H7 (cell line): ENCODE data around the gene ABCC11. TPM values are rescaled to one million over a fixed set of nuclear protein-coding genes. Genes with fewer than 3 reads are reported as not detected.

ENCODE experiments used
- DNase-seq: peaks from one replicate; pipeline ENCODE4 v3.0.0; 2012
- H3K27me3 ChIP-seq: 2 replicates; pipeline ENCODE4 v1.6.0; 2011; ENCODE audit warnings: mild to moderate bottlenecking, low read length; ENCODE audit not compliant: control insufficient read depth, insufficient read depth
- H3K36me3 ChIP-seq: replicated peaks from 2 replicates; pipeline ENCODE4 v1.5.1; 2011; ENCODE audit warnings: low read length; ENCODE audit not compliant: control insufficient read depth, insufficient read depth
- H3K4me3 ChIP-seq: 2 replicates; pipeline ENCODE4 v1.5.1; 2011; ENCODE audit warnings: low read depth, mild to moderate bottlenecking, control low read depth, low read length, moderate library complexity; ENCODE audit not compliant: insufficient read depth
- total RNA-seq: library from RNA; depleted of rRNA; stranded (reverse); fragments of >200 nt; shearing (Covaris generic); gene quantifications from 2 replicates; pipeline ENCODE4 v1.2.3, GENCODE V29; 2014; rRNA removed

Gene ABCC11
- total RNA-seq, 1 experiment from 2014 or later = 0.03 TPM

- H3K27me3 ChIP-seq = no peaks in the 10 kb centered on the region
- no peak overlapping the region for H3K4me3 ChIP-seq
- no peak for DNase-seq
- no peaks in the 10 kb centered on the region for H3K36me3 ChIP-seq
Measured at GRCh38 chr16:48129926-48130325, 117.4 kb downstream of the ABCC11 start.

GRCh38 chr16:48128769-48129168 lies 118.6 kb downstream of the ABCC11 start:
- DNase-seq = no peak
- Histone ChIP-seq H3K36me3 (no peaks in the 10 kb centered on the region), H3K27me3 (no peaks in the 10 kb centered on the region), H3K4me3 (no peak overlapping the region)

- no peak for DNase-seq
- no peaks in the 10 kb centered on the region for H3K36me3 ChIP-seq
- no peaks in the 10 kb centered on the region for H3K27me3 ChIP-seq
- no peak overlapping the region for H3K4me3 ChIP-seq
Measured at GRCh38 chr16:48126801-48127644, 120.3 kb downstream of the ABCC11 start.

- no peaks in the 10 kb centered on the region for H3K27me3 ChIP-seq
- DNase-seq = no peak
- H3K4me3 ChIP-seq = no peak overlapping the region
- no peaks in the 10 kb centered on the region for H3K36me3 ChIP-seq
Measured at GRCh38 chr16:48125888-48126287, 121.5 kb downstream of the ABCC11 start.

GRCh38 chr16:48124266-48124665 lies 123.1 kb downstream of the ABCC11 start:
- H3K27me3 ChIP-seq = no peaks in the 10 kb centered on the region
- no peak overlapping the region for H3K4me3 ChIP-seq
- no peak for DNase-seq
- no peaks in the 10 kb centered on the region for H3K36me3 ChIP-seq

GRCh38 chr16:48123104-48123788 lies 124.1 kb downstream of the ABCC11 start:
- no peak overlapping the region for H3K4me3 ChIP-seq
- DNase-seq = no peak
- no peaks in the 10 kb centered on the region for H3K27me3 ChIP-seq
- H3K36me3 ChIP-seq = no peaks in the 10 kb centered on the region

- Histone ChIP-seq H3K4me3 (no peak overlapping the region), H3K27me3 (no peaks in the 10 kb centered on the region), H3K36me3 (no peaks in the 10 kb centered on the region)
- no peak for DNase-seq
Measured at GRCh38 chr16:48121276-48121675, 126.1 kb downstream of the ABCC11 start.

GRCh38 chr16:48118841-48119240 lies 128.5 kb downstream of the ABCC11 start:
- H3K27me3 ChIP-seq = no peaks in the 10 kb centered on the region
- DNase-seq = no peak
- no peaks in the 10 kb centered on the region for H3K36me3 ChIP-seq

GRCh38 chr16:48117217-48118105 lies 129.9 kb downstream of the ABCC11 start:
- Histone ChIP-seq H3K4me3 (no peak overlapping the region), H3K36me3 (no peaks in the 10 kb centered on the region), H3K27me3 (no peaks in the 10 kb centered on the region)
- DNase-seq = peak; percentile 95

More at GRCh38 chr16:48118841-48119240, 128.5 kb downstream of the ABCC11 start:
- H3K4me3 ChIP-seq = no peak overlapping the region

Other genes with a start within 250 kb of the ABCC11 start
- not detected in 2 replicates for gene ABCC12, start 91.5 kb downstream of the ABCC11 start, total RNA-seq
- 26.4 and 35.5 TPM in 2 replicates for gene LONP2, start 3.2 kb downstream of the ABCC11 start, total RNA-seq
- gene SIAH1, start 137.9 kb upstream of the ABCC11 start, total RNA-seq = 36.8 and 37.5 TPM in 2 replicates